SW 1271 (cell line): ENCODE measurements around the gene CCL25.

Experiments used
- DNase-seq, 2 experiments: peaks; one replicate each; lab custom pipeline; 2025; lab: John Stamatoyannopoulos, UW

The CCL25 gene

GRCh38 chr19:8045872-8046568 is 6.5 kb upstream of the CCL25 start:
- DNase-seq: no peak

- no peak for DNase-seq
Measured at GRCh38 chr19:8046569-8047165, 5.9 kb upstream of the CCL25 start.

GRCh38 chr19:8050274-8051096 is 2.1 kb upstream of the CCL25 start:
- DNase-seq: peak in 1 of 2 experiments; percentile 37

- DNase-seq: no peak
Measured at GRCh38 chr19:8054169-8054568, 1.6 kb downstream of the CCL25 start.

GRCh38 chr19:8056533-8056932 is 4.0 kb downstream of the CCL25 start:
- no peak for DNase-seq

GRCh38 chr19:8057545-8058270 is 5.1 kb downstream of the CCL25 start:
- DNase-seq: no peak

GRCh38 chr19:8064911-8065874 is 12.6 kb downstream of the CCL25 start:
- no peak for DNase-seq

- no peak for DNase-seq
Measured at GRCh38 chr19:8065875-8066261, 13.3 kb downstream of the CCL25 start.

- no peak for DNase-seq
Measured at GRCh38 chr19:8069096-8069973, 16.8 kb downstream of the CCL25 start.

- no peak for DNase-seq
Measured at GRCh38 chr19:8071912-8072311, 19.4 kb downstream of the CCL25 start.

GRCh38 chr19:8074501-8074900 is 21.9 kb downstream of the CCL25 start:
- DNase-seq: no peak

- no peak for DNase-seq
Measured at GRCh38 chr19:8075158-8076074, 22.9 kb downstream of the CCL25 start.

- DNase-seq: no peak
Measured at GRCh38 chr19:8079988-8080387, 27.4 kb downstream of the CCL25 start.

GRCh38 chr19:8080832-8081231 is 28.3 kb downstream of the CCL25 start:
- DNase-seq: no peak

GRCh38 chr19:8081569-8082550 is 29.3 kb downstream of the CCL25 start:
- no peak for DNase-seq

- DNase-seq: no peak
Measured at GRCh38 chr19:8083141-8083540, 30.6 kb downstream of the CCL25 start.

GRCh38 chr19:8084152-8084551 is 31.6 kb downstream of the CCL25 start:
- no peak for DNase-seq
